Kasumi-1 (cell line): ENCODE measurements around the gene HBA2.
"Not testable (repeated sequence)": the region's sequence is repeated elsewhere in the genome, so short reads cannot be mapped to it uniquely, and the experiment has no call there.

Experiments
- DNase-seq, 2 experiments: peaks; one replicate each; lab custom pipeline; 2025; lab: John Stamatoyannopoulos, UW

The HBA2 gene

GRCh38 chr16:172374-172941 is at the start of gene HBA2:
HBA2 (plus strand) TSS chr16:172876; CDS start chr16:172913, 37 bp downstream.
- not testable (repeated sequence) for DNase-seq

GRCh38 chr16:123558-124350 is 48.9 kb upstream of the HBA2 start:
- DNase-seq: not testable (repeated sequence)

GRCh38 chr16:125011-125410 is 47.7 kb upstream of the HBA2 start:
- DNase-seq: no peak

GRCh38 chr16:129075-129474 is 43.6 kb upstream of the HBA2 start:
- DNase-seq: no peak

GRCh38 chr16:130533-131173 is 42.0 kb upstream of the HBA2 start:
- DNase-seq: no peak

- DNase-seq: no peak
Observed at GRCh38 chr16:132120-132519, 40.6 kb upstream of the HBA2 start.

- DNase-seq: no peak
Observed at GRCh38 chr16:133716-134115, 39.0 kb upstream of the HBA2 start.

GRCh38 chr16:138049-138417 is 34.6 kb upstream of the HBA2 start:
- DNase-seq: no peak

GRCh38 chr16:140175-140857 is 32.4 kb upstream of the HBA2 start:
- no peak for DNase-seq

GRCh38 chr16:142405-142967 is 30.2 kb upstream of the HBA2 start:
- no peak for DNase-seq

GRCh38 chr16:143047-143446 is 29.6 kb upstream of the HBA2 start:
- no peak for DNase-seq

GRCh38 chr16:143456-143855 is 29.2 kb upstream of the HBA2 start:
- no peak for DNase-seq

GRCh38 chr16:144797-145252 is 27.9 kb upstream of the HBA2 start:
- no peak for DNase-seq

GRCh38 chr16:146646-147045 is 26.0 kb upstream of the HBA2 start:
- DNase-seq: no peak

GRCh38 chr16:149024-149660 is 23.5 kb upstream of the HBA2 start:
- DNase-seq: no peak

- no peak for DNase-seq
Observed at GRCh38 chr16:152141-153128, 20.2 kb upstream of the HBA2 start, which contains the start of gene HBZ. HBZ (plus strand) TSS chr16:152644; CDS start chr16:152910, 266 bp downstream.

GRCh38 chr16:153129-153521 is 19.6 kb upstream of the HBA2 start:
- not testable (repeated sequence) for DNase-seq

- DNase-seq: not testable (repeated sequence)
Observed at GRCh38 chr16:153550-154216, 19.0 kb upstream of the HBA2 start.

- no peak for DNase-seq
Observed at GRCh38 chr16:154217-155030, 18.3 kb upstream of the HBA2 start.
